HG03354 (cell line): ENCODE results near the gene TNIK.

Experiments used
- ATAC-seq: cut with Tn5 transposase; IDR thresholded peaks from one replicate; pipeline ENCODE4 v1.9.1; 2021; ENCODE audit warnings: mild to moderate bottlenecking; ENCODE audit not compliant: unreplicated experiment, poor library complexity, severe bottlenecking

TNIK gene

GRCh38 chr3:171470714-171471227 lies 10.6 kb upstream of the TNIK start:
- no peak for ATAC-seq

GRCh38 chr3:171469376-171469775 lies 9.2 kb upstream of the TNIK start:
- ATAC-seq = no peak

GRCh38 chr3:171468296-171468906 lies 8.2 kb upstream of the TNIK start:
- peak; percentile 38 for ATAC-seq

GRCh38 chr3:171465763-171466162 lies 5.6 kb upstream of the TNIK start:
- ATAC-seq = no peak

GRCh38 chr3:171464462-171464861 lies 4.3 kb upstream of the TNIK start:
- ATAC-seq = no peak

- ATAC-seq = no peak
Measured at GRCh38 chr3:171462224-171462623, 2.0 kb upstream of the TNIK start.

- ATAC-seq = no peak
Measured at GRCh38 chr3:171461525-171461917, 1.3 kb upstream of the TNIK start.

- peak; percentile 39 for ATAC-seq
Measured at GRCh38 chr3:171460725-171461524, 720 bp upstream of the TNIK start.

- no peak for ATAC-seq
Measured at GRCh38 chr3:171459137-171459941, 866 bp downstream of the TNIK start.

GRCh38 chr3:171458864-171459136 lies 1.4 kb downstream of the TNIK start:
- ATAC-seq = no peak

GRCh38 chr3:171458071-171458863 lies 1.9 kb downstream of the TNIK start:
- no peak for ATAC-seq

GRCh38 chr3:171457607-171458061 lies 2.6 kb downstream of the TNIK start:
- ATAC-seq = no peak

- ATAC-seq = no peak
Measured at GRCh38 chr3:171456765-171457606, 3.2 kb downstream of the TNIK start.

GRCh38 chr3:171455603-171456550 lies 4.3 kb downstream of the TNIK start:
- ATAC-seq = no peak

GRCh38 chr3:171454041-171454440 lies 6.2 kb downstream of the TNIK start:
- ATAC-seq = no peak

- no peak for ATAC-seq
Measured at GRCh38 chr3:171453180-171453886, 6.9 kb downstream of the TNIK start.

GRCh38 chr3:171452328-171452727 lies 7.9 kb downstream of the TNIK start:
- ATAC-seq = no peak
